ENCODE data around the gene FXYD5. TPM values are rescaled to one million over a fixed set of nuclear protein-coding genes. Genes with fewer than 3 reads are reported as not detected.
A peak's percentile ranks its signal among the peaks of the same experiment; 100 is the strongest.

The FXYD5 gene
- total RNA-seq, 1 experiment from 2014 or later, result 123 TPM

DNA sequence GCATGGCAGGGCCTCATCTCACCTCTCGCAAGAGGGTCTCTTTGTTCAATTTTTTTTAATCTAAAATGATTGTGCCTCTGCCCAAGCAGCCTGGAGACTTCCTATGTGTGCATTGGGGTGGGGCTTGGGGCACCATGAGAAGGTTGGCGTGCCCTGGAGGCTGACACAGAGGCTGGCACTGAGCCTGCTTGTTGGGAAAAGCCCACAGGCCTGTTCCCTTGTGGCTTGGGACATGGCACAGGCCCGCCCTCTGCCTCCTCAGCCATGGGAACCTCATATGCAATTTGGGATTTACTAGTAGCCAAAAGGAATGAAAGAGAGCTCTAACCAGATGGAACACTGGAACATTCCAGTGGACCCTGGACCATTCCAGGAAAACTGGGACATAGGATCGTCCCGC lies 31.0 kb upstream of the FXYD5 start:
- peaks cover 21 to 47% of the 10 kb centered on the region in 2 experiments for H3K4me1 ChIP-seq (ENCODE audit: control insufficient read depth in 1 of 2, insufficient read depth in 2 of 2, low read length in 2 of 2)
- POLR2A ChIA-PET, result no interaction called here
- no peaks in the 10 kb centered on the region for H3K9me3 ChIP-seq (ENCODE audit: control insufficient read depth in 1 of 2, insufficient read depth in 1 of 2, low read depth in 1 of 2, low read length in 2 of 2)
- H3K4me3 ChIP-seq (replicated peaks in 1 of 2; ENCODE audit: low read depth in 1 of 2, low read length in 2 of 2), result no peak overlapping the region; a peak in 1 of 4 replicates
- no peak overlapping the region for H3K9ac ChIP-seq (ENCODE audit: low read length)
- TF ChIP-seq, protein P1, sequence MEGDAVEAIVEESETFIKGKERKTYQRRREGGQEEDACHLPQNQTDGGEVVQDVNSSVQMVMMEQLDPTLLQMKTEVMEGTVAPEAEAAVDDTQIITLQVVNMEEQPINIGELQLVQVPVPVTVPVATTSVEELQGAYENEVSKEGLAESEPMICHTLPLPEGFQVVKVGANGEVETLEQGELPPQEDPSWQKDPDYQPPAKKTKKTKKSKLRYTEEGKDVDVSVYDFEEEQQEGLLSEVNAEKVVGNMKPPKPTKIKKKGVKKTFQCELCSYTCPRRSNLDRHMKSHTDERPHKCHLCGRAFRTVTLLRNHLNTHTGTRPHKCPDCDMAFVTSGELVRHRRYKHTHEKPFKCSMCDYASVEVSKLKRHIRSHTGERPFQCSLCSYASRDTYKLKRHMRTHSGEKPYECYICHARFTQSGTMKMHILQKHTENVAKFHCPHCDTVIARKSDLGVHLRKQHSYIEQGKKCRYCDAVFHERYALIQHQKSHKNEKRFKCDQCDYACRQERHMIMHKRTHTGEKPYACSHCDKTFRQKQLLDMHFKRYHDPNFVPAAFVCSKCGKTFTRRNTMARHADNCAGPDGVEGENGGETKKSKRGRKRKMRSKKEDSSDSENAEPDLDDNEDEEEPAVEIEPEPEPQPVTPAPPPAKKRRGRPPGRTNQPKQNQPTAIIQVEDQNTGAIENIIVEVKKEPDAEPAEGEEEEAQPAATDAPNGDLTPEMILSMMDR (IDR thresholded peaks at IDR 0.05 in 2 of 3, conservative IDR thresholded peaks at IDR 0.05 in 1 of 3; ENCODE audit: borderline replicate concordance in 1 of 3, insufficient read depth in 1 of 3, low read depth in 2 of 3, low read length in 2 of 3), result no peak
- TF ChIP-seq, protein P2, sequence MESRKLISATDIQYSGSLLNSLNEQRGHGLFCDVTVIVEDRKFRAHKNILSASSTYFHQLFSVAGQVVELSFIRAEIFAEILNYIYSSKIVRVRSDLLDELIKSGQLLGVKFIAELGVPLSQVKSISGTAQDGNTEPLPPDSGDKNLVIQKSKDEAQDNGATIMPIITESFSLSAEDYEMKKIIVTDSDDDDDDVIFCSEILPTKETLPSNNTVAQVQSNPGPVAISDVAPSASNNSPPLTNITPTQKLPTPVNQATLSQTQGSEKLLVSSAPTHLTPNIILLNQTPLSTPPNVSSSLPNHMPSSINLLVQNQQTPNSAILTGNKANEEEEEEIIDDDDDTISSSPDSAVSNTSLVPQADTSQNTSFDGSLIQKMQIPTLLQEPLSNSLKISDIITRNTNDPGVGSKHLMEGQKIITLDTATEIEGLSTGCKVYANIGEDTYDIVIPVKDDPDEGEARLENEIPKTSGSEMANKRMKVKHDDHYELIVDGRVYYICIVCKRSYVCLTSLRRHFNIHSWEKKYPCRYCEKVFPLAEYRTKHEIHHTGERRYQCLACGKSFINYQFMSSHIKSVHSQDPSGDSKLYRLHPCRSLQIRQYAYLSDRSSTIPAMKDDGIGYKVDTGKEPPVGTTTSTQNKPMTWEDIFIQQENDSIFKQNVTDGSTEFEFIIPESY (IDR thresholded peaks at IDR 0.05; ENCODE audit: extremely low read depth, insufficient replicate concordance, low read length), result no peak
- TF ChIP-seq SIN3A (IDR thresholded peaks at IDR 0.05; ENCODE audit: low read depth) (no peak), POLR2AphosphoS5 (IDR thresholded peaks at IDR 0.05; ENCODE audit: low read depth, low read length) (no peak), FOSL1 (IDR thresholded peaks at IDR 0.05; ENCODE audit: low read depth) (no peak)
- TF ChIP-seq, protein P3, sequence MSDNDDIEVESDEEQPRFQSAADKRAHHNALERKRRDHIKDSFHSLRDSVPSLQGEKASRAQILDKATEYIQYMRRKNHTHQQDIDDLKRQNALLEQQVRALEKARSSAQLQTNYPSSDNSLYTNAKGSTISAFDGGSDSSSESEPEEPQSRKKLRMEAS (IDR thresholded peaks at IDR 0.05), result no peak
- TF ChIP-seq, protein P4, sequence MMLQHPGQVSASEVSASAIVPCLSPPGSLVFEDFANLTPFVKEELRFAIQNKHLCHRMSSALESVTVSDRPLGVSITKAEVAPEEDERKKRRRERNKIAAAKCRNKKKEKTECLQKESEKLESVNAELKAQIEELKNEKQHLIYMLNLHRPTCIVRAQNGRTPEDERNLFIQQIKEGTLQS (IDR thresholded peaks at IDR 0.05), result no peak
- RAD21 ChIA-PET (ENCODE audit: low non-redundant PET in 1 of 2, low total read pairs in 2 of 2, uncharacterized antibody in 2 of 2, unreplicated experiment in 2 of 2), result no interaction called here
- H3K79me2 ChIP-seq (ENCODE audit: insufficient read depth, low read length), result no peaks in the 10 kb centered on the region
- intact Hi-C loops (cut with micrococcal nuclease), result no loop called here
- no peaks in the 10 kb centered on the region for H3K36me3 ChIP-seq (ENCODE audit: control insufficient read depth in 1 of 2, insufficient read depth in 2 of 2, low read length in 2 of 2)
- BruUV-seq (replicated peaks), result no TSS peak
- CTCF ChIA-PET, result interaction anchor here (1.7 kb wide), 1 partner anchor 8 kb away, joined by 11 read pairs; the partner anchor contains the start of gene FXYD3
- no peaks in the 10 kb centered on the region for H3K27me3 ChIP-seq (ENCODE audit: insufficient read depth, low read length)
- no peak overlapping the region for H3K27ac ChIP-seq (ENCODE audit: low read depth, low read length)
- no peak overlapping the region for H2AFZ ChIP-seq (ENCODE audit: low read depth, low read length, poor library complexity, severe bottlenecking)
- DNase-seq (ENCODE audit: low read depth, low spot score) (no peak), ATAC-seq (no peak)
- H4K20me1 ChIP-seq (ENCODE audit: insufficient read depth), result no peaks in the 10 kb centered on the region
- no peaks in the 10 kb centered on the region for H3K9me2 ChIP-seq (ENCODE audit: insufficient read depth)
- H3K4me2 ChIP-seq (ENCODE audit: low read length), result peak overlapping the region; percentile 87
